Measurements from ENCODE around the gene OSBPL2.

Gene OSBPL2

DNA sequence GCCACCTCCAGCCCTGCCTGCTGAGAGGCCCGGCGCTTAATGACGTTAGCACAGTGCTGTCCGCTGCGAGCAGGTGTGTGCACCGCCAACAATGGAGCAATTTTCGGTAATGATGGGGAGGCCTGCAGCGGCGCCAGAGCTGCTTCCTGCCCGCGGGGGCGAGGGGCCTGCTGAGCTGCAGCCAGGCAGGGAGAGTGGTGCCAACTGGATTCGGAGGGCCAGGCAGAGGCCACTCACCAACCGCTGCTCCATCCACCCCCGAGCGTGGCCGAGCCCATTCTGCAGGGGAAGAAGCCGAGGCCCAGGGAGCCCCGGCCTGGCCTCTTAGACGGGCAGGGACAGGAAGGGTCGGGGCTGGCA, 27.8 kb upstream of the OSBPL2 start:
- Histone ChIP-seq H3K4me1 (ENCODE audit: control insufficient read depth, insufficient read depth, low read length) (no peaks in the 10 kb centered on the region), H3K4me3 (ENCODE audit: low read depth, low read length) (no peak overlapping the region), H3K27ac (ENCODE audit: extremely low read depth, low read depth, low read length) (no peak overlapping the region), H3K9me3 (ENCODE audit: control insufficient read depth, insufficient read depth, low read depth, low read length) (no peaks in the 10 kb centered on the region), H3K36me3 (ENCODE audit: control insufficient read depth in 2 of 2, insufficient read depth in 1 of 2, low read length in 2 of 2) (no peaks in the 10 kb centered on the region)
- TF ChIP-seq ZSCAN30 (tag by site-specific recombination; IDR thresholded peaks at IDR 0.05) = no peak
- no peak for TF ChIP-seq ZNF623 (tag by site-specific recombination; IDR thresholded peaks at IDR 0.05)
- TF ChIP-seq ZNF239 (tag by site-specific recombination; IDR thresholded peaks at IDR 0.05) = no peak
- no peak for TF ChIP-seq ZNF138 (tag by site-specific recombination; IDR thresholded peaks at IDR 0.05; ENCODE audit: borderline replicate concordance)
- TF ChIP-seq OVOL3 (tag by site-specific recombination; IDR thresholded peaks at IDR 0.05) = no peak
- no peak for TF ChIP-seq OSR2 (tag by site-specific recombination; IDR thresholded peaks at IDR 0.05)
- TF ChIP-seq PATZ1 (tag by site-specific recombination; IDR thresholded peaks at IDR 0.05) = no peak
- CTCF ChIA-PET = no interaction called here
- POLR2A ChIA-PET = interaction anchor here (1.0 kb wide), 1 partner anchor 43 kb away, joined by 3 read pairs; no protein-coding TSS in a partner anchor

- Histone ChIP-seq H3K4me3 (ENCODE audit: low read depth, low read length) (no peak overlapping the region), H3K36me3 (ENCODE audit: control insufficient read depth in 2 of 2, insufficient read depth in 1 of 2, low read length in 2 of 2) (no peaks in the 10 kb centered on the region), H3K27ac (ENCODE audit: extremely low read depth, low read depth, low read length) (no peak overlapping the region), H3K9me3 (ENCODE audit: control insufficient read depth, insufficient read depth, low read depth, low read length) (no peaks in the 10 kb centered on the region), H3K4me1 (ENCODE audit: control insufficient read depth, insufficient read depth, low read length) (no peaks in the 10 kb centered on the region)
- ChIA-PET POLR2A (no interaction called here), CTCF (no interaction called here)
- TF ChIP-seq ZNF530 (tag by site-specific recombination; IDR thresholded peaks at IDR 0.05; ENCODE audit: low read depth) (no peak), ZNF114 (tag by site-specific recombination; IDR thresholded peaks at IDR 0.05) (no peak), ZNF785 (tag by site-specific recombination; IDR thresholded peaks at IDR 0.05) (no peak), ZNF274 (IDR thresholded peaks at IDR 0.05; ENCODE audit: low read length) (no peak), ZNF274 (tag by site-specific recombination; IDR thresholded peaks at IDR 0.05; ENCODE audit: borderline replicate concordance) (no peak), WT1 (tag by site-specific recombination; IDR thresholded peaks at IDR 0.05) (no peak), ZFP41 (tag by site-specific recombination; IDR thresholded peaks at IDR 0.05; ENCODE audit: borderline replicate concordance) (no peak), ZNF311 (tag by site-specific recombination; IDR thresholded peaks at IDR 0.05; ENCODE audit: borderline replicate concordance) (no peak), ZNF624 (tag by site-specific recombination; IDR thresholded peaks at IDR 0.05) (no peak), ZNF747 (tag by site-specific recombination; IDR thresholded peaks at IDR 0.05) (no peak), KLF10 (tag by site-specific recombination; IDR thresholded peaks at IDR 0.05) (no peak), OVOL3 (tag by site-specific recombination; IDR thresholded peaks at IDR 0.05) (no peak), YY1 (tag by site-specific recombination; IDR thresholded peaks at IDR 0.05) (no peak), REST (tag by site-specific recombination; IDR thresholded peaks at IDR 0.05) (no peak), GLI2 (tag by site-specific recombination; IDR thresholded peaks at IDR 0.05; ENCODE audit: borderline replicate concordance, low read depth) (no peak)
- TF ChIP-seq, protein P1, sequence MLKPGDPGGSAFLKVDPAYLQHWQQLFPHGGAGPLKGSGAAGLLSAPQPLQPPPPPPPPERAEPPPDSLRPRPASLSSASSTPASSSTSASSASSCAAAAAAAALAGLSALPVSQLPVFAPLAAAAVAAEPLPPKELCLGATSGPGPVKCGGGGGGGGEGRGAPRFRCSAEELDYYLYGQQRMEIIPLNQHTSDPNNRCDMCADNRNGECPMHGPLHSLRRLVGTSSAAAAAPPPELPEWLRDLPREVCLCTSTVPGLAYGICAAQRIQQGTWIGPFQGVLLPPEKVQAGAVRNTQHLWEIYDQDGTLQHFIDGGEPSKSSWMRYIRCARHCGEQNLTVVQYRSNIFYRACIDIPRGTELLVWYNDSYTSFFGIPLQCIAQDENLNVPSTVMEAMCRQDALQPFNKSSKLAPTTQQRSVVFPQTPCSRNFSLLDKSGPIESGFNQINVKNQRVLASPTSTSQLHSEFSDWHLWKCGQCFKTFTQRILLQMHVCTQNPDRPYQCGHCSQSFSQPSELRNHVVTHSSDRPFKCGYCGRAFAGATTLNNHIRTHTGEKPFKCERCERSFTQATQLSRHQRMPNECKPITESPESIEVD (tag by site-specific recombination; IDR thresholded peaks at IDR 0.05) = no peak
Measured at GRCh38 chr20:62211216-62211615, 27.1 kb upstream of the OSBPL2 start.

All from HEK293 (cell line).